GM18858 (cell line): ENCODE measurements around the gene HECW1.

Experiments used
- ATAC-seq: cut with Tn5 transposase; IDR thresholded peaks from one replicate; pipeline ENCODE4 v1.9.1; 2021; ENCODE audit not compliant: unreplicated experiment

Gene HECW1

GRCh38 chr7:43528576-43529354 is 416.3 kb downstream of the HECW1 start:
- ATAC-seq = no peak

- ATAC-seq = no peak
Observed at GRCh38 chr7:43530553-43531410, 418.3 kb downstream of the HECW1 start.

GRCh38 chr7:43531700-43532099 is 419.3 kb downstream of the HECW1 start:
- no peak for ATAC-seq

- ATAC-seq = no peak
Observed at GRCh38 chr7:43533801-43534479, 421.5 kb downstream of the HECW1 start.

- no peak for ATAC-seq
Observed at GRCh38 chr7:43535031-43535451, 422.6 kb downstream of the HECW1 start.

GRCh38 chr7:43535810-43536585 is 423.6 kb downstream of the HECW1 start:
- ATAC-seq = no peak

GRCh38 chr7:43536773-43537172 is 424.3 kb downstream of the HECW1 start:
- ATAC-seq = no peak

- no peak for ATAC-seq
Observed at GRCh38 chr7:43537765-43538403, 425.4 kb downstream of the HECW1 start.

GRCh38 chr7:43538404-43538771 is 425.9 kb downstream of the HECW1 start:
- ATAC-seq = no peak

- no peak for ATAC-seq
Observed at GRCh38 chr7:43540471-43540870, 428.0 kb downstream of the HECW1 start.

GRCh38 chr7:43542716-43543115 is 430.3 kb downstream of the HECW1 start:
- no peak for ATAC-seq

GRCh38 chr7:43546231-43546630 is 433.8 kb downstream of the HECW1 start:
- no peak for ATAC-seq

- no peak for ATAC-seq
Observed at GRCh38 chr7:43550427-43550826, 438.0 kb downstream of the HECW1 start.

GRCh38 chr7:43552122-43552521 is 439.7 kb downstream of the HECW1 start:
- ATAC-seq = no peak

- no peak for ATAC-seq
Observed at GRCh38 chr7:43553999-43554398, 441.6 kb downstream of the HECW1 start.

GRCh38 chr7:43554423-43554822 is 442.0 kb downstream of the HECW1 start:
- ATAC-seq = no peak

- no peak for ATAC-seq
Observed at GRCh38 chr7:43557831-43558495, 445.5 kb downstream of the HECW1 start.

GRCh38 chr7:43559171-43559945 is 446.9 kb downstream of the HECW1 start:
- ATAC-seq = no peak

- no peak for ATAC-seq
Observed at GRCh38 chr7:43559946-43560335, 447.5 kb downstream of the HECW1 start.
